ENCODE data around the gene LDLRAD3. TPM values are rescaled to one million over a fixed set of nuclear protein-coding genes. Genes with fewer than 3 reads are reported as not detected.

The LDLRAD3 gene
- polyA plus RNA-seq, 1 of the 3 experiments (the other 2 are of a cell fraction): 10.6 TPM

- 92% methylated on average over 2 of the region's 2 CpGs for WGBS (ENCODE audit: low lambda C conversion rate)
- H3K9me2 ChIP-seq: no peaks in the 10 kb centered on the region
- TF ChIP-seq FOXM1 (IDR thresholded peaks at IDR 0.05; ENCODE audit: low read depth) (no peak), PBX3 (IDR thresholded peaks at IDR 0.05) (no peak), NFIC (IDR thresholded peaks at IDR 0.05; ENCODE audit: borderline replicate concordance) (no peak), RFX5 (IDR thresholded peaks at IDR 0.05; ENCODE audit: low read length) (no peak), EP300 (IDR thresholded peaks at IDR 0.05; ENCODE audit: borderline replicate concordance in 1 of 2, low read depth in 1 of 2, low read length in 1 of 2) (no peak), ELF1 (IDR thresholded peaks at IDR 0.05) (no peak)
- TF ChIP-seq, protein P1, sequence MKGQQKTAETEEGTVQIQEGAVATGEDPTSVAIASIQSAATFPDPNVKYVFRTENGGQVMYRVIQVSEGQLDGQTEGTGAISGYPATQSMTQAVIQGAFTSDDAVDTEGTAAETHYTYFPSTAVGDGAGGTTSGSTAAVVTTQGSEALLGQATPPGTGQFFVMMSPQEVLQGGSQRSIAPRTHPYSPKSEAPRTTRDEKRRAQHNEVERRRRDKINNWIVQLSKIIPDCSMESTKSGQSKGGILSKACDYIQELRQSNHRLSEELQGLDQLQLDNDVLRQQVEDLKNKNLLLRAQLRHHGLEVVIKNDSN (IDR thresholded peaks at IDR 0.05; ENCODE audit: borderline replicate concordance, low read depth): no peak
- ChIA-PET CTCF (interaction anchor here (1.2 to 1.3 kb wide), 3 partner anchors 29 to 139 kb away, joined by 3 to 7 read pairs (median 4); no protein-coding TSS in a partner anchor), POLR2A (interaction anchor here (1.1 kb wide), 1 partner anchor 24 kb away, joined by 3 read pairs; no protein-coding TSS in a partner anchor)
- H3K4me3 ChIP-seq (ENCODE audit: low read depth in 2 of 2, low read length in 1 of 2): peak overlapping the region; percentile 53 to 73
- H3F3A ChIP-seq (replicated peaks; ENCODE audit: insufficient read depth): no peaks in the 10 kb centered on the region
- H3K9me3 ChIP-seq: no peaks in the 10 kb centered on the region
- peak overlapping the region; percentile 98 for H3K4me2 ChIP-seq
- peaks cover 12% of the 10 kb centered on the region; the same call in 1 of the 2 replicates for H4K20me1 ChIP-seq (ENCODE audit: insufficient read depth)
- H3K36me3 ChIP-seq (replicated peaks in 1 of 2; ENCODE audit: control insufficient read depth in 1 of 2, insufficient read depth in 2 of 2, low read length in 1 of 2): no peaks in the 10 kb centered on the region
- no peak for DNase-seq
- peak overlapping the region; percentile 73 for H3K9ac ChIP-seq
- peaks cover 49% of the 10 kb centered on the region for H3K79me2 ChIP-seq (ENCODE audit: insufficient read depth)
- peak overlapping the region; percentile 78 for H2AFZ ChIP-seq (ENCODE audit: low read depth)
- H3K27ac ChIP-seq (ENCODE audit: low read depth in 2 of 2, low read length in 1 of 2): peak overlapping the region in 1 of 2 experiments; percentile 25; a peak in 1 of 4 replicates
- no peaks in the 10 kb centered on the region for H3K27me3 ChIP-seq (ENCODE audit: insufficient read depth)
- peaks cover 12% of the 10 kb centered on the region in 2 experiments; a peak in 2 of 4 replicates for H3K4me1 ChIP-seq (ENCODE audit: control insufficient read depth in 1 of 2, insufficient read depth in 2 of 2, low read depth in 1 of 2, low read length in 1 of 2)
Observed at GRCh38 chr11:35945137-35945518, 1.3 kb downstream of the LDLRAD3 start.

GRCh38 chr11:35946766-35947165 lies 2.9 kb downstream of the LDLRAD3 start:
- 72% methylated on average over 3 of the region's 3 CpGs for WGBS (ENCODE audit: low lambda C conversion rate)
- CTCF ChIA-PET: interaction anchor here (1.5 kb wide), 1 partner anchor 185 kb away, joined by 4 read pairs; no protein-coding TSS in a partner anchor
- H3K4me2 ChIP-seq: no peak overlapping the region

More at GRCh38 chr11:35946766-35947165, 2.9 kb downstream of the LDLRAD3 start:
- H3K27me3 ChIP-seq (ENCODE audit: insufficient read depth): no peaks in the 10 kb centered on the region
- no peak overlapping the region for H3K4me3 ChIP-seq (ENCODE audit: low read depth in 2 of 2, low read length in 1 of 2)
- H3K9me2 ChIP-seq: no peaks in the 10 kb centered on the region
- H2AFZ ChIP-seq (ENCODE audit: low read depth): no peak overlapping the region
- H3K36me3 ChIP-seq (replicated peaks in 1 of 2; ENCODE audit: control insufficient read depth in 1 of 2, insufficient read depth in 2 of 2, low read length in 1 of 2): no peaks in the 10 kb centered on the region
- H3K79me2 ChIP-seq (ENCODE audit: insufficient read depth): peaks cover 56% of the 10 kb centered on the region
- peaks cover 12% of the 10 kb centered on the region for H4K20me1 ChIP-seq (ENCODE audit: insufficient read depth)
- H3K9ac ChIP-seq: no peak overlapping the region
- POLR2A ChIA-PET: no interaction called here
- no peak for DNase-seq
- H3K9me3 ChIP-seq: no peaks in the 10 kb centered on the region
- H3K4me1 ChIP-seq (ENCODE audit: control insufficient read depth in 1 of 2, insufficient read depth in 2 of 2, low read depth in 1 of 2, low read length in 1 of 2): peaks cover 12 to 18% of the 10 kb centered on the region in 2 experiments; a peak in 3 of 4 replicates
- TF ChIP-seq, protein P1 (IDR thresholded peaks at IDR 0.05; ENCODE audit: borderline replicate concordance, low read depth): no peak
- TF ChIP-seq NRF1 (IDR thresholded peaks at IDR 0.05; ENCODE audit: low read depth, low read length) (no peak), TCF12 (IDR thresholded peaks at IDR 0.05) (no peak), GATA2 (CRISPR knock-in tag; IDR thresholded peaks at IDR 0.05) (no peak), GABPA (IDR thresholded peaks at IDR 0.05; ENCODE audit: low read depth) (no peak), RXRA (IDR thresholded peaks at IDR 0.05; ENCODE audit: borderline replicate concordance, low read depth) (no peak), REST (IDR thresholded peaks at IDR 0.05; ENCODE audit: low read depth, low read length) (no peak), FOXJ3 (CRISPR knock-in tag; IDR thresholded peaks at IDR 0.05) (no peak), MAX (IDR thresholded peaks at IDR 0.05; ENCODE audit: low read depth) (no peak), CHD2 (IDR thresholded peaks at IDR 0.05; ENCODE audit: low read length, partially characterized antibody) (no peak), FOXM1 (IDR thresholded peaks at IDR 0.05; ENCODE audit: low read depth) (no peak), SIN3A (IDR thresholded peaks at IDR 0.05; ENCODE audit: borderline replicate concordance, low read depth, low read length) (no peak)
- TF ChIP-seq, protein P2, sequence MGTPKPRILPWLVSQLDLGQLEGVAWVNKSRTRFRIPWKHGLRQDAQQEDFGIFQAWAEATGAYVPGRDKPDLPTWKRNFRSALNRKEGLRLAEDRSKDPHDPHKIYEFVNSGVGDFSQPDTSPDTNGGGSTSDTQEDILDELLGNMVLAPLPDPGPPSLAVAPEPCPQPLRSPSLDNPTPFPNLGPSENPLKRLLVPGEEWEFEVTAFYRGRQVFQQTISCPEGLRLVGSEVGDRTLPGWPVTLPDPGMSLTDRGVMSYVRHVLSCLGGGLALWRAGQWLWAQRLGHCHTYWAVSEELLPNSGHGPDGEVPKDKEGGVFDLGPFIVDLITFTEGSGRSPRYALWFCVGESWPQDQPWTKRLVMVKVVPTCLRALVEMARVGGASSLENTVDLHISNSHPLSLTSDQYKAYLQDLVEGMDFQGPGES (IDR thresholded peaks at IDR 0.05; ENCODE audit: low read depth, low read length): no peak
- H3K27ac ChIP-seq (ENCODE audit: low read depth in 2 of 2, low read length in 1 of 2): no peak overlapping the region
- no peaks in the 10 kb centered on the region for H3F3A ChIP-seq (replicated peaks; ENCODE audit: insufficient read depth)

All from SK-N-SH (cell line).